K562 (cell line): Measurements from ENCODE around the gene PPP2R2B. TPM values are rescaled to one million over a fixed set of nuclear protein-coding genes. Genes with fewer than 3 reads are reported as not detected.

ENCODE experiments used
- ATAC-seq: fragments of 200-7000 bp; cut with Tn5 transposase; 3 replicates; pipeline ENCODE4 v1.9.1; 2020; ENCODE audit warnings: moderate library complexity
- BruUV-seq: library from RNA; stranded (reverse); fragments of 400-500 nt; replicated peaks from 2 replicates; lab custom pipeline; 2021; lab: Mats Ljungman, UMichigan
- CTCF ChIA-PET: fragments of 300-600 bp; formaldehyde crosslinking; extraction: SDS; loops from one replicate; lab custom pipeline; 2021; ENCODE audit warnings: low intra/inter-chr PET ratio; lab: Yijun Ruan, JAX
- POLR2A ChIA-PET: fragments of 300-600, 350-650 bp; sonication (Branson Sonifier 250); formaldehyde crosslinking; extraction: SDS; loops from one replicate; lab custom pipeline; 2021; ENCODE audit warnings: antibody characterized with exemption, inconsistent platforms; lab: Yijun Ruan, JAX
- DNase-seq, 4 experiments: peaks; one replicate each; pipeline versions ENCODE4 v3.0.0 to v3.0.0-alpha.2; 2011 to 2018; ENCODE audit warnings: low spot score in 3 of 4, mixed read lengths in 3 of 4; ENCODE audit errors: extremely low read depth in 1 of 4
- FAIRE-seq: peaks from 2 replicates; lab custom pipeline; 2011; peaks lifted over from hg19 to GRCh38; lab: Jason Lieb, UNC
- H2AFZ ChIP-seq: 2 replicates; pipeline ENCODE4 v1.6.0; 2011; ENCODE audit warnings: low read depth, low read length, control low read depth, inconsistent platforms
- H3K27ac ChIP-seq: fragments of 200-600 bp; 3 replicates; pipeline ENCODE4 v1.8.0; 2011; ENCODE audit warnings: low read depth, mild to moderate bottlenecking, control low read depth, inconsistent platforms, low read length, moderate library complexity, mixed read lengths; ENCODE audit errors: extremely low read depth
- H3K27me3 ChIP-seq, 2 experiments: fragments of 300-600 bp in 1 of 2; 2 replicates in 1 of 2; 3 replicates in 1 of 2; pipeline versions ENCODE4 v1.6.0 to v1.8.0; 2011; ENCODE audit warnings: inconsistent platforms in 2 of 2, low read length in 2 of 2, mild to moderate bottlenecking in 1 of 2, mixed read lengths in 1 of 2, moderate library complexity in 1 of 2; ENCODE audit not compliant: control insufficient read depth in 2 of 2, insufficient read depth in 2 of 2
- H3K36me3 ChIP-seq: fragments of 300-600 bp; 3 replicates; pipeline ENCODE4 v1.8.0; 2011; ENCODE audit warnings: mild to moderate bottlenecking, low read length, inconsistent platforms; ENCODE audit not compliant: control insufficient read depth, insufficient read depth
- H3K4me1 ChIP-seq, 2 experiments: fragments of 200-600 bp in 1 of 2; replicated peaks in 1 of 2; 2 replicates in 1 of 2; 3 replicates in 1 of 2; pipeline versions ENCODE4 v1.5.1 to v1.8.0; 2011; ENCODE audit warnings: inconsistent platforms in 2 of 2, low read length in 2 of 2, mild to moderate bottlenecking in 1 of 2, mixed read lengths in 1 of 2, moderate library complexity in 1 of 2; ENCODE audit not compliant: control insufficient read depth in 2 of 2, insufficient read depth in 2 of 2
- H3K4me2 ChIP-seq: 2 replicates; pipeline ENCODE4 v1.6.1; 2011; ENCODE audit warnings: low read length, control low read depth, inconsistent platforms, mixed read lengths; ENCODE audit not compliant: insufficient read depth
- H3K4me3 ChIP-seq: fragments of 200-600 bp; sonication (generic), shearing (Covaris generic); 2 replicates; pipeline ENCODE4 v1.5.1; 2016; ENCODE audit warnings: control low read depth, inconsistent platforms
- H3K79me2 ChIP-seq: fragments of 200-600 bp; 3 replicates; pipeline ENCODE4 v1.8.0; 2011; ENCODE audit warnings: low read length, inconsistent platforms; ENCODE audit not compliant: control insufficient read depth, insufficient read depth
- H3K9ac ChIP-seq, 2 experiments: 2 replicates each; pipeline versions ENCODE4 v1.6.0 to v1.6.1; 2011; ENCODE audit warnings: low read depth in 2 of 2, low read length in 2 of 2, control low read depth in 1 of 2, inconsistent platforms in 1 of 2, mild to moderate bottlenecking in 1 of 2, mixed read lengths in 1 of 2; ENCODE audit not compliant: insufficient read depth in 1 of 2
- H3K9me1 ChIP-seq: one replicate; pipeline ENCODE4 v1.6.0; 2011; ENCODE audit warnings: inconsistent platforms, mild to moderate bottlenecking, low read length, moderate library complexity; ENCODE audit not compliant: control insufficient read depth, insufficient read depth
- H3K9me3 ChIP-seq: replicated peaks from 2 replicates; pipeline ENCODE4 v1.5.1; 2011; ENCODE audit warnings: low read depth, low read length, inconsistent platforms; ENCODE audit not compliant: control insufficient read depth, insufficient read depth
- H4K20me1 ChIP-seq: replicated peaks from 2 replicates; pipeline ENCODE4 v1.6.1; 2011; ENCODE audit warnings: low read length, inconsistent platforms, mixed read lengths; ENCODE audit not compliant: control insufficient read depth, insufficient read depth
- CCAR2 ChIP-seq: fragments of 200-400 bp; formaldehyde crosslinking; IDR thresholded peaks from 2 replicates; pipeline ENCODE4 v1.6.1; 2017; ENCODE audit warnings: mild to moderate bottlenecking, low read depth, low read length
- CREB1 ChIP-seq, 2 experiments: sonication (generic) in 1 of 2; formaldehyde crosslinking in 1 of 2; IDR thresholded peaks; 2 replicates each; pipeline versions ENCODE4 v1.6.1 to v1.8.0; 2012 to 2022; ENCODE audit warnings: inconsistent platforms in 1 of 2, mild to moderate bottlenecking in 1 of 2, missing genetic modification reagents in 1 of 2, moderate library complexity in 1 of 2
- CTBP1 ChIP-seq: fragments of 450-650 bp; IDR thresholded peaks from 2 replicates; pipeline ENCODE4 v1.6.1; 2016; ENCODE audit warnings: borderline replicate concordance
- DMBX1 ChIP-seq: fragments of 250-450 bp; sonication (Bioruptor Pico); IDR thresholded peaks from 2 replicates; pipeline ENCODE4 v1.8.0; 2022; ENCODE audit warnings: inconsistent platforms, mild to moderate bottlenecking, moderate library complexity, borderline replicate concordance
- E2F4 ChIP-seq: sonication (generic); formaldehyde crosslinking; IDR thresholded peaks from 2 replicates; pipeline ENCODE4 v1.8.0; 2022; ENCODE audit warnings: mild to moderate bottlenecking, low read depth, missing genetic modification reagents
- GATAD2A ChIP-seq: fragments of 450-650 bp; IDR thresholded peaks from 2 replicates; pipeline ENCODE4 v1.6.1; 2017
- GTF2A2 ChIP-seq: IDR thresholded peaks from 2 replicates; pipeline ENCODE4 v1.6.1; 2016; ENCODE audit warnings: mild to moderate bottlenecking, missing genetic modification characterization, missing compliant biosample characterization
- JUNB ChIP-seq: fragments of 450-650 bp; formaldehyde crosslinking; conservative IDR thresholded peaks from 2 replicates; pipeline ENCODE4 v1.4.0; 2020; ENCODE audit warnings: mild to moderate bottlenecking
- MTF1 ChIP-seq: fragments of 250-450 bp; sonication (Bioruptor Pico); IDR thresholded peaks from 2 replicates; pipeline ENCODE4 v1.9.0; 2021; ENCODE audit warnings: moderate library complexity, mild to moderate bottlenecking, inconsistent platforms, borderline replicate concordance
- XRCC3 ChIP-seq: fragments of 450-650 bp; IDR thresholded peaks from 2 replicates; pipeline ENCODE4 v1.6.1; 2017; ENCODE audit warnings: mild to moderate bottlenecking, moderate library complexity
- ZBTB17 ChIP-seq: fragments of 450-650 bp; formaldehyde crosslinking; IDR thresholded peaks from 2 replicates; pipeline ENCODE4 v1.4.0; 2020; ENCODE audit warnings: mild to moderate bottlenecking
- ZNF318 ChIP-seq, 2 experiments: fragments of 450-650 bp; IDR thresholded peaks; 2 replicates each; pipeline ENCODE4 v1.6.1; 2016; ENCODE audit warnings: mild to moderate bottlenecking in 2 of 2, borderline replicate concordance in 1 of 2, low read depth in 1 of 2, moderate library complexity in 1 of 2
- ZNF740 ChIP-seq, 3 experiments: fragments of 200-800 bp in 1 of 3; sonication (Bioruptor generic) in 1 of 3; sonication (generic) in 1 of 3; formaldehyde crosslinking in 1 of 3; IDR thresholded peaks; 2 replicates each; pipeline versions ENCODE4 v1.6.1 to v1.8.0; 2016 to 2022; ENCODE audit warnings: mild to moderate bottlenecking in 2 of 3, missing compliant biosample characterization in 2 of 3, missing genetic modification characterization in 2 of 3, missing genetic modification reagents in 1 of 3
- WGBS: fragments of 100-300 bp; shearing (Covaris generic); methylation state at CpG from one replicate; pipeline ENCODE4 v1.1.6; 2016; ENCODE audit warnings: low coverage, mixed read lengths; ENCODE audit not compliant: insufficient coverage; ENCODE audit errors: missing lambda C conversion rate; 5-methylcytosine and 5-hydroxymethylcytosine counted together
- in situ Hi-C: fragments of 300-500 bp; cut with MboI; formaldehyde crosslinking; loops from 4 replicates; pipeline ENCODE4 v1.15.0; 2018; ENCODE audit warnings: inconsistent platforms, mixed read lengths
- intact Hi-C: fragments of 100-400 bp; cut with micrococcal nuclease; formaldehyde crosslinking; loops from 2 replicates; pipeline ENCODE4 v1.14.2; 2022
- polyA plus RNA-seq, 8 experiments: library from polyadenylated mRNA; depleted of rRNA in 4 of 8; stranded (reverse) in 5 of 8; unstranded in 3 of 8; fragments of >200 nt; fragmentation: Nextera tagmentation in 2 of 8; fragmentation: Illumina TruSeq in 1 of 8; extraction: Ambion mirVana in 2 of 8; extraction: Trizol in 1 of 8; gene quantifications; 2 replicates each; pipeline versions ENCODE4 v1.2.1 to v1.2.3, GENCODE V29; 2011 to 2014; ENCODE audit warnings: inconsistent platforms in 1 of 8, missing spikeins in 1 of 8
- total RNA-seq, 7 experiments: library from RNA; depleted of rRNA in 6 of 7; stranded (reverse); fragments of >200 nt in 6 of 7; fragmentation: Illumina TruSeq in 2 of 7; extraction: Trizol in 2 of 7; gene quantifications; 2 replicates each; pipeline versions ENCODE4 v1.2.1 to v1.2.3, GENCODE V29; 2011 to 2021; ENCODE audit warnings: low replicate concordance in 1 of 7

Gene PPP2R2B
- total and polyA plus RNA-seq, 9 of the 15 experiments (the other 6 are each of a cell fraction or from before 2014, with no cell fraction given): not detected

GRCh38 chr5:146840016-146840415 is 38.5 kb downstream of the PPP2R2B start:
- whole genome bisulfite sequencing: 0% methylated on average over 2 of the region's 2 CpGs
- CTCF ChIA-PET: no interaction called here
- TF ChIP-seq JUNB (CRISPR knock-in tag) (no peak), DMBX1 (CRISPR knock-in tag) (no peak), CCAR2 (no peak), ZBTB17 (CRISPR knock-in tag) (no peak), ZNF318 (IDR thresholded peaks at IDR 0.05; ENCODE audit: borderline replicate concordance in 1 of 2, low read depth in 1 of 2) (no peak), XRCC3 (no peak), GATAD2A (no peak), E2F4 (no peak), MTF1 (CRISPR knock-in tag) (no peak), GTF2A2 (tag) (no peak), ZNF740 (CRISPR knock-in tag; IDR thresholded peaks at IDR 0.05) (no peak), ZNF740 (tag; IDR thresholded peaks at IDR 0.05) (no peak), CREB1 (IDR thresholded peaks at IDR 0.05) (no peak), CREB1 (CRISPR knock-in tag; IDR thresholded peaks at IDR 0.05) (no peak), CTBP1 (no peak)

More at GRCh38 chr5:146840016-146840415, 38.5 kb downstream of the PPP2R2B start:
- H3K27ac ChIP-seq: no peak overlapping the region
- no peaks in the 10 kb centered on the region for H3K4me1 ChIP-seq
- ATAC-seq: no peak
- no peaks in the 10 kb centered on the region for H3K9me3 ChIP-seq
- no peak for DNase-seq
- H3K27me3 ChIP-seq: no peaks in the 10 kb centered on the region
- no peaks in the 10 kb centered on the region for H3K9me1 ChIP-seq
- no peak for FAIRE-seq
- no peaks in the 10 kb centered on the region for H4K20me1 ChIP-seq
- H3K79me2 ChIP-seq: no peaks in the 10 kb centered on the region
- no peaks in the 10 kb centered on the region for H3K36me3 ChIP-seq
- no peak overlapping the region for H3K4me2 ChIP-seq
- no TSS peak for BruUV-seq
- POLR2A ChIA-PET: no interaction called here
- intact Hi-C loops (no loop called here), in situ Hi-C loops (no loop called here)
- no peak overlapping the region for H3K9ac ChIP-seq
- no peak overlapping the region for H2AFZ ChIP-seq
- no peak overlapping the region for H3K4me3 ChIP-seq
